OCI-M2 (cell line): Measurements from ENCODE around the gene CCZ1.
"Not testable (repeated sequence)": the region's sequence is repeated elsewhere in the genome, so short reads cannot be mapped to it uniquely, and the experiment has no call there.

ENCODE experiments used
- DNase-seq: peaks from one replicate; lab custom pipeline; 2025; ENCODE audit not compliant: unreplicated experiment; lab: John Stamatoyannopoulos, UW

Gene CCZ1

GRCh38 chr7:5898480-5899224, at the start of gene CCZ1:
Gene CCZ1, plus strand, starts transcription at chr7:5898733. Its CDS starts 67 bp downstream, at chr7:5898800.
- DNase-seq: not testable (repeated sequence)

- no peak for DNase-seq
Measured at GRCh38 chr7:5850944-5851343, 47.6 kb upstream of the CCZ1 start.

- no peak for DNase-seq
Measured at GRCh38 chr7:5854738-5855137, 43.8 kb upstream of the CCZ1 start.

GRCh38 chr7:5857041-5857575, 41.4 kb upstream of the CCZ1 start:
- DNase-seq: not testable (repeated sequence)

- not testable (repeated sequence) for DNase-seq
Measured at GRCh38 chr7:5858494-5858893, 40.0 kb upstream of the CCZ1 start.

- not testable (repeated sequence) for DNase-seq
Measured at GRCh38 chr7:5861281-5861680, 37.3 kb upstream of the CCZ1 start.

- not testable (repeated sequence) for DNase-seq
Measured at GRCh38 chr7:5862753-5863366, 35.7 kb upstream of the CCZ1 start.

GRCh38 chr7:5865279-5865931, 33.1 kb upstream of the CCZ1 start:
- not testable (repeated sequence) for DNase-seq

- DNase-seq: no peak
Measured at GRCh38 chr7:5867060-5867459, 31.5 kb upstream of the CCZ1 start.

- not testable (repeated sequence) for DNase-seq
Measured at GRCh38 chr7:5868928-5869341, 29.6 kb upstream of the CCZ1 start.

- no peak for DNase-seq
Measured at GRCh38 chr7:5869691-5870090, 28.8 kb upstream of the CCZ1 start.

- no peak for DNase-seq
Measured at GRCh38 chr7:5870311-5870710, 28.2 kb upstream of the CCZ1 start.

- DNase-seq: no peak
Measured at GRCh38 chr7:5872326-5872725, 26.2 kb upstream of the CCZ1 start.

- not testable (repeated sequence) for DNase-seq
Measured at GRCh38 chr7:5879591-5879990, 18.9 kb upstream of the CCZ1 start.

- not testable (repeated sequence) for DNase-seq
Measured at GRCh38 chr7:5880106-5880505, 18.4 kb upstream of the CCZ1 start.

GRCh38 chr7:5884431-5884830, 14.1 kb upstream of the CCZ1 start:
- not testable (repeated sequence) for DNase-seq

GRCh38 chr7:5888021-5888420, 10.5 kb upstream of the CCZ1 start:
- DNase-seq: not testable (repeated sequence)

GRCh38 chr7:5890244-5890643, 8.3 kb upstream of the CCZ1 start:
- DNase-seq: not testable (repeated sequence)

- DNase-seq: no peak
Measured at GRCh38 chr7:5892498-5892897, 6.0 kb upstream of the CCZ1 start.

GRCh38 chr7:5897369-5897919, 1.1 kb upstream of the CCZ1 start:
- DNase-seq: not testable (repeated sequence)

- DNase-seq: not testable (repeated sequence)
Measured at GRCh38 chr7:5903002-5903401, 4.5 kb downstream of the CCZ1 start.
